Measurements from ENCODE around the gene TPP1.

DNA sequence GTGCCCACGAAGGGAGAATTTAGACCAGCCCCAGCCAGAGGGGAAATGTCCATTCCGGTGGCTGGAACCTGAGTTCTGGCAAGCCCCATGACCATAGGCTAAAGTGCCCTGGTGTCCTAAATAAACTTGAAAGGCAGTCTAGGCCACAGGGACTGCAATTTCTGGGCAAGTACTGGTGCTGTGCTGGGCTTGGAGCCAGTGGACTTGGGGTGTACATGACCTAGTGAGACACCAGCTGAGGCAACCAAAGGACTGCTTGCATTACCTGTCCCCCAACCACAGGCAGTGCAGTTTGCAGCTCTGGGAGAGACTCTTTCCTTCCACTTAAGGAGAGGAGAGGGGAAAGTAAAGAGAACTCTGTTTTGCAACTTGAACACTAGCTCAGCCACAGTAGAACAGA is 39.5 kb downstream of the TPP1 start:
- TF ChIP-seq, protein P1, sequence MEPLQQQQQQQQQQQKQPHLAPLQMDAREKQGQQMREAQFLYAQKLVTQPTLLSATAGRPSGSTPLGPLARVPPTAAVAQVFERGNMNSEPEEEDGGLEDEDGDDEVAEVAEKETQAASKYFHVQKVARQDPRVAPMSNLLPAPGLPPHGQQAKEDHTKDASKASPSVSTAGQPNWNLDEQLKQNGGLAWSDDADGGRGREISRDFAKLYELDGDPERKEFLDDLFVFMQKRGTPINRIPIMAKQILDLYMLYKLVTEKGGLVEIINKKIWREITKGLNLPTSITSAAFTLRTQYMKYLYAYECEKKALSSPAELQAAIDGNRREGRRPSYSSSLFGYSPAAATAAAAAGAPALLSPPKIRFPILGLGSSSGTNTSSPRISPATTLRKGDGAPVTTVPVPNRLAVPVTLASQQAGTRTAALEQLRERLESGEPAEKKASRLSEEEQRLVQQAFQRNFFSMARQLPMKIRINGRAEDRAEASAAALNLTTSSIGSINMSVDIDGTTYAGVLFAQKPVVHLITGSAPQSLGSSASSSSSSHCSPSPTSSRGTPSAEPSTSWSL (CRISPR knock-in tag; IDR thresholded peaks at IDR 0.05; ENCODE audit: borderline replicate concordance) = no peak
- TF ChIP-seq ZBTB17 (CRISPR knock-in tag; IDR thresholded peaks at IDR 0.05) (no peak), RFX5 (IDR thresholded peaks at IDR 0.05; ENCODE audit: low read depth, low read length) (no peak)

Measured in K562 (cell line).